GM12864 (cell line): Measurements from ENCODE around the gene IGFBP6.

Experiments used
- DNase-seq: peaks from one replicate; pipeline ENCODE4 v3.0.0-alpha.2; 2011; ENCODE audit warnings: low read depth
- H3K4me3 ChIP-seq: 2 replicates; pipeline ENCODE4 v1.5.1; 2011; ENCODE audit warnings: mild to moderate bottlenecking, low read depth, low read length, control low read depth
- TF ChIP-seq, protein P1 (sequence below): IDR thresholded peaks from 2 replicates; pipeline ENCODE4 v1.5.1; 2011; ENCODE audit warnings: low read depth, mild to moderate bottlenecking, moderate library complexity, low read length, control low read depth, inconsistent platforms; ENCODE audit errors: missing control alignments

Gene IGFBP6, protein sequence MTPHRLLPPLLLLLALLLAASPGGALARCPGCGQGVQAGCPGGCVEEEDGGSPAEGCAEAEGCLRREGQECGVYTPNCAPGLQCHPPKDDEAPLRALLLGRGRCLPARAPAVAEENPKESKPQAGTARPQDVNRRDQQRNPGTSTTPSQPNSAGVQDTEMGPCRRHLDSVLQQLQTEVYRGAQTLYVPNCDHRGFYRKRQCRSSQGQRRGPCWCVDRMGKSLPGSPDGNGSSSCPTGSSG

DNA sequence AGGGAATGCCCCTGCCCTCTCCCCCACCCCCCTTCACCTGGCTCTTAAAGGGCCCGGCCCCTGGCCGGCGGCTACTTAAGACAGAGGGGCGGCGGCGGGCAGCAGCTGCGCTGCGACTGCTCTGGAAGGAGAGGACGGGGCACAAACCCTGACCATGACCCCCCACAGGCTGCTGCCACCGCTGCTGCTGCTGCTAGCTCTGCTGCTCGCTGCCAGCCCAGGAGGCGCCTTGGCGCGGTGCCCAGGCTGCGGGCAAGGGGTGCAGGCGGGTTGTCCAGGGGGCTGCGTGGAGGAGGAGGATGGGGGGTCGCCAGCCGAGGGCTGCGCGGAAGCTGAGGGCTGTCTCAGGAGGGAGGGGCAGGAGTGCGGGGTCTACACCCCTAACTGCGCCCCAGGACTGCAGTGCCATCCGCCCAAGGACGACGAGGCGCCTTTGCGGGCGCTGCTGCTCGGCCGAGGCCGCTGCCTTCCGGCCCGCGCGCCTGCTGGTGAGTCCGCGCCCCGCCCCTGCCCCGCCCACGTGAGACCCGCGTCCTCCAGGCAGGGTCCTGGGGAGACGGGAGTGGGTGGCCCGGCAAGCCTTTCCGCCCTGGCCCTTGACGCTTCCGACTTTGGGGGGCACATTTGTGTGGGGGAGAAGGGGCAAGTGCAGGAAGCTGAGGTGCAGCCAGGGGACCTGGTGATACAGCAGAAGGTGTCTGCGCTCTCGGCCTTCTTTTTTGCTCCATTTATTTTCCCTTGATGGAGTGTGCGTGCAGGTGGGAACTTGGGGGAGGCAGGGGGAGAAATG is at the start of gene IGFBP6:
IGFBP6 (plus strand) TSS at position 104 of the 790 bp plus-strand sequence; CDS start at position 155, 51 bp downstream.
- DNase-seq: no peak
- peak within 1 kb of the TSS; percentile 46 for H3K4me3 ChIP-seq
- TF ChIP-seq, protein P1, sequence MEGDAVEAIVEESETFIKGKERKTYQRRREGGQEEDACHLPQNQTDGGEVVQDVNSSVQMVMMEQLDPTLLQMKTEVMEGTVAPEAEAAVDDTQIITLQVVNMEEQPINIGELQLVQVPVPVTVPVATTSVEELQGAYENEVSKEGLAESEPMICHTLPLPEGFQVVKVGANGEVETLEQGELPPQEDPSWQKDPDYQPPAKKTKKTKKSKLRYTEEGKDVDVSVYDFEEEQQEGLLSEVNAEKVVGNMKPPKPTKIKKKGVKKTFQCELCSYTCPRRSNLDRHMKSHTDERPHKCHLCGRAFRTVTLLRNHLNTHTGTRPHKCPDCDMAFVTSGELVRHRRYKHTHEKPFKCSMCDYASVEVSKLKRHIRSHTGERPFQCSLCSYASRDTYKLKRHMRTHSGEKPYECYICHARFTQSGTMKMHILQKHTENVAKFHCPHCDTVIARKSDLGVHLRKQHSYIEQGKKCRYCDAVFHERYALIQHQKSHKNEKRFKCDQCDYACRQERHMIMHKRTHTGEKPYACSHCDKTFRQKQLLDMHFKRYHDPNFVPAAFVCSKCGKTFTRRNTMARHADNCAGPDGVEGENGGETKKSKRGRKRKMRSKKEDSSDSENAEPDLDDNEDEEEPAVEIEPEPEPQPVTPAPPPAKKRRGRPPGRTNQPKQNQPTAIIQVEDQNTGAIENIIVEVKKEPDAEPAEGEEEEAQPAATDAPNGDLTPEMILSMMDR: no peak

DNA sequence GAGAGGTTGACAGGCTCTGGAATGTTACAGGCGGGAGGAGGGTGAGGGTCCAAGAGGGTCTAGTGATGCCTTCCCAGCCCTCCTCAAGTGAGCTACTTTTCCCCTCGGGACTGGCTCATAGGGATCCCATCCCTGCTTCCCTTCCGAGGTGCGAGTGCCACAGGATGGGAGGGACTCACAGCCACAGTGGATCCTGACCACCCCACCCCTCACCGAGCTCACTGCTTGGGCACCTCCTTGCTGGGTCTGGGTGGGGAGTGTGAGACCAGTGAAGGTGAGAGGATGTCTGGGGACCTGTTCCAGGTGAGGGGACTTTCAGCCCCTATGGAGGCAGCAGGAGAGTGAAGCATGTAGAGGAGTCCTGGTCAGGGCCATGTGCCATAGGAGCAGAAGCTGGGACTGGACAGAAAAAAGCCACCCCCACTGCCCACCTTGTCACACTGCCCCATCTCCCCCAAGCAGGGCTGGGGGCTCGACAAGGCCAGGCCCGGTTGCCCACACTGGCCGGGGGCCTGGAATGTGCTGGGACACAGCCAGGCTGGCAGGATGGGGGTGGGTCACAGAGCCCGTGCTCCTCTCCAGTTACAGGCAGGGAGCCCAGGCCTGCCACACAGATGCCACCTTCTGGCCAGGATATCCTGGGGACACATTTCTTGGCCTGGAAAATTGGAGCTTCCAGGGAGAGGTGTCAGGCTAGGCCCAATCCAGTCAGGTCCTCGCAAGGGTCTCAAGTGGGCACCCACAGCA is 49.3 kb upstream of the IGFBP6 start:
- TF ChIP-seq, protein P1: no peak
- no peak overlapping the region for H3K4me3 ChIP-seq
- DNase-seq: no peak

DNA sequence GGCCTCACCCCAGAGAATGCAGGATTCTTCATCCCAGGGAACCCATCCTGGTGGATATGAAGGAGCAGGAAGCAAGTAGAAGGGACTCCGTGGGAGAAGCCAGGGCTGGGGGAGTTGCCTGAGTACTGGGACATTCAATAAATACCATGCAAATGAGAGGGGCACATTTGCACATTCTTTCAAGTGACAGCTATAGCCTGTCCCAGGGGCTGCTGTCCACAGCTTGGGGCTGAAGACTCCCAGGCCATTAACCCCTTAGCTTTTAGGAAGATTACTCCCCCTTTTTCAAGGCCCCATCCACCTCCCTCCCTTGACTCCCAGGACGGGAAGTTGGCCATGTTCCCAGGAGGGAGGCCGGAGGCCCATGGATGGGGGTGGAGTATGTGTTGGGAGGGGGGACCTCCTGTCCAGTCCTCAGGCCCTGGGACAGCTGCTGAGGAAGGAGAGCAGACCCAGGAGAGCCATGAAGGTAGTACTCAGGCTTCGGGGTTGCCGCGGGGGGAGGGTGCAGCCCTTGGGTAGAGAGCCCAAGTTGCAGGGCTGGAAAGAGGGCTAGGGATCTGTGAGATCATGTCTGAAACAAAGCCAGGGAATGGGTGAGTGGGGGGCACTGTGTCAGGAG is 48.6 kb upstream of the IGFBP6 start:
- DNase-seq: no peak
- no peak overlapping the region for H3K4me3 ChIP-seq

DNA sequence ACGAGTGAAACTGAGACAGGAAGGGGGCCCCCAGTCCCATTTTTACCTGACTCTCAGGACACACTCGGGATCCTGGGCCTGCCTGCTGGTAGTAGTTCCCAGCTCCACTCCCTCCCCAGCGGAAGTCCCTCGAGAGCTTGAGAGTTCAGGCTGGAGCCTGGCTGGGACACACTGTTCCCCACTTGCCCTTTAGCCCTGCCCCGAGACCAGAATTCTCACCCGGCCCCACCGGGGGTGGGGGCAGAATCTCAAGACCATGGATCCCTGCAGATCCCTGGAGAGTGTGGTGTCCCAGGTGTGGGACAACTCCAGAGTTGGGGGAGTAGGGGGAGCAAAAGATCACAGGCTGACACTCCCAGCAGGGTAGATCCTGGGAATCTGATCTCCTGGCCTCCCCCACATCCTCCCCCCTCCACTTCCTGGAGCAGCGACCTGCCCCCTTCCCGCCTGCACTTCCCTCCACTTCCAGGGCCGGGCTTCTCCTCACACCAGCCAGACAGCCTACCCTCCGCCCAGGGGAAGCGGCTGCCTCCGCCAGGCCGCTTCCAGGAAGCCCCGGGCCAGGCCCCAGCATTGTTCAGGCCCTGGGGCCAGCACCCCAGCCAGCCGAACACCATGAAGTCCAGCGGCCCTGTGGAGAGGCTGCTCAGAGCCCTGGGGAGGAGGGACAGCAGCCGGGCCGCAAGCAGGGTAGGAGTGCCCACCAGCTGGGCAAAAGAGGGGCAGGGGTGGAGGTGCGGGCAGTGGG is 47.7 kb upstream of the IGFBP6 start, which contains the start of gene TNS2:
TNS2 (plus strand) TSS at position 495 of the 748 bp plus-strand sequence; CDS start at position 616, 121 bp downstream.
- DNase-seq: no peak
- H3K4me3 ChIP-seq: no peak within 1 kb of the TSS
- TF ChIP-seq, protein P1: no peak

More for the DNA sequence above, 48.6 kb upstream of the IGFBP6 start:
- TF ChIP-seq, protein P1: no peak

DNA sequence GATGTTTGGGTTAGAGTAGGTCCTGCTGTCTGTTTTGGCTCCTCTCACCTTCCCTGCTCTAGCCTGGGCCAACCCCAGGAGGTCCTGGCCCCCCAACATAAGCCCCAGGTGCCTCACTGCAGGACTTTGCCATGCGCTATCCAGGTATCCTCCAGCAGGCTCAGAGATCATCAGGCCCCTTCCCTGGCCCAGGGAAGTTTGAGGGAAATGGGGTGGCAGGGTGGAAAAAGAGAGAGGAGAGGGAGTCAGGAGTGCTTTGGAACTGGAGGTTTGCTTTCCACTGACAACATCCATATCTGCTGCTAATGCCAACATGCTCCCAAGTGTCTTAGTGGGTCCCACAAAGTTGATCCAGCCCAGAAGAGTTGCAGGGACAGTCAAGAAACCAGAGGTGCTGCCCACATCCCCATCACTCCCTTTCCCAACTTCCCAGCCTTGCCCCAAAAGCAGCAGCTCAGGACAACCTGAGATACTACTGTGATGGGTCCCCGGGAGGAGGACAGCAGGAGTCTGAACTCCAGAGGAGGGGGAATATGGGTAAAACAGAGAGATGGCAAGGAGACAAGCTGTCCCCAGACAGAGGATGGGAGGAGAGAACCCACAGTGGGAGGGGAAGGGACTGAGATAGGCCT is 46.9 kb upstream of the IGFBP6 start:
- TF ChIP-seq, protein P1: no peak
- DNase-seq: no peak
- H3K4me3 ChIP-seq: no peak overlapping the region
